IPS-20b (cell line): ENCODE measurements around the gene VWA8.
A peak's percentile ranks its signal among the peaks of the same experiment; 100 is the strongest.
"Not testable (repeated sequence)": the region's sequence is repeated elsewhere in the genome, so short reads cannot be mapped to it uniquely, and the experiment has no call there.

Source experiments
- H3K27ac ChIP-seq: one replicate; pipeline ENCODE4 v1.5.1; 2013; ENCODE audit warnings: low read length
- H3K27me3 ChIP-seq: 2 replicates; pipeline ENCODE4 v1.6.1; 2013; ENCODE audit warnings: mild to moderate bottlenecking, low read length, inconsistent platforms; ENCODE audit not compliant: insufficient read depth
- H3K36me3 ChIP-seq: 2 replicates; pipeline ENCODE4 v1.6.1; 2013; ENCODE audit warnings: low read depth, mild to moderate bottlenecking, inconsistent platforms, low read length, moderate library complexity; ENCODE audit not compliant: insufficient read depth
- H3K4me1 ChIP-seq: 2 replicates; pipeline ENCODE4 v1.6.1; 2013; ENCODE audit warnings: mild to moderate bottlenecking, control low read depth, inconsistent platforms, low read length, moderate library complexity; ENCODE audit not compliant: insufficient read depth
- H3K4me3 ChIP-seq: 2 replicates; pipeline ENCODE4 v1.5.1; 2013; ENCODE audit warnings: mild to moderate bottlenecking, low read length, inconsistent platforms
- H3K9ac ChIP-seq: 2 replicates; pipeline ENCODE4 v1.6.1; 2013; ENCODE audit warnings: low read depth, mild to moderate bottlenecking, inconsistent platforms, low read length, moderate library complexity
- H3K9me3 ChIP-seq: 2 replicates; pipeline ENCODE4 v1.6.1; 2013; ENCODE audit warnings: mild to moderate bottlenecking, low read depth, low read length, inconsistent platforms; ENCODE audit not compliant: insufficient read depth

The VWA8 gene

GRCh38 chr13:41962994-41963393 is 2.1 kb upstream of the VWA8 start:
- H3K27ac ChIP-seq: no peak overlapping the region
- no peak overlapping the region for H3K4me3 ChIP-seq
- no peak overlapping the region for H3K9ac ChIP-seq
- H3K4me1 ChIP-seq: peaks cover 2% of the 10 kb centered on the region; the same call in 1 of the 2 replicates
- no peaks in the 10 kb centered on the region for H3K9me3 ChIP-seq
- peaks cover 5% of the 10 kb centered on the region for H3K27me3 ChIP-seq
- no peaks in the 10 kb centered on the region for H3K36me3 ChIP-seq

GRCh38 chr13:41961466-41961760 is 504 bp upstream of the VWA8 start:
- Histone ChIP-seq H3K9me3 (no peaks in the 10 kb centered on the region), H3K36me3 (no peaks in the 10 kb centered on the region), H3K9ac (peak overlapping the region; percentile 89), H3K4me1 (peaks cover 2% of the 10 kb centered on the region; the same call in 1 of the 2 replicates), H3K27me3 (peaks cover 5% of the 10 kb centered on the region), H3K4me3 (peak overlapping the region; percentile 94), H3K27ac (no peak overlapping the region)

- H3K27ac ChIP-seq: no peak overlapping the region
- no peaks in the 10 kb centered on the region for H3K36me3 ChIP-seq
- H3K9ac ChIP-seq: peak overlapping the region; percentile 89
- H3K4me1 ChIP-seq: peaks cover 2% of the 10 kb centered on the region; the same call in 1 of the 2 replicates
- H3K27me3 ChIP-seq: peaks cover 5% of the 10 kb centered on the region
- peak overlapping the region; percentile 94 for H3K4me3 ChIP-seq
- H3K9me3 ChIP-seq: no peaks in the 10 kb centered on the region
These were observed 685 bp downstream of the VWA8 start for GRCh38 chr13:41960211-41960636.

- Histone ChIP-seq H3K9ac (no peak overlapping the region), H3K4me1 (no peaks in the 10 kb centered on the region), H3K36me3 (no peaks in the 10 kb centered on the region), H3K27me3 (no peaks in the 10 kb centered on the region), H3K27ac (no peak overlapping the region), H3K4me3 (no peak overlapping the region), H3K9me3 (no peaks in the 10 kb centered on the region)
These were observed 4.6 kb downstream of the VWA8 start for GRCh38 chr13:41956272-41956671.

GRCh38 chr13:41955605-41956004 is 5.3 kb downstream of the VWA8 start:
- no peak overlapping the region for H3K9ac ChIP-seq

GRCh38 chr13:41954226-41954625 is 6.7 kb downstream of the VWA8 start:
- Histone ChIP-seq H3K27ac (no peak overlapping the region), H3K9ac (no peak overlapping the region), H3K9me3 (no peaks in the 10 kb centered on the region)

More at GRCh38 chr13:41955605-41956004, 5.3 kb downstream of the VWA8 start:
- Histone ChIP-seq H3K27ac (no peak overlapping the region), H3K4me3 (no peak overlapping the region), H3K4me1 (no peaks in the 10 kb centered on the region), H3K9me3 (no peaks in the 10 kb centered on the region), H3K27me3 (no peaks in the 10 kb centered on the region), H3K36me3 (no peaks in the 10 kb centered on the region)

GRCh38 chr13:41952749-41953148 is 8.2 kb downstream of the VWA8 start:
- no peak overlapping the region for H3K4me3 ChIP-seq
- no peaks in the 10 kb centered on the region for H3K4me1 ChIP-seq
- H3K36me3 ChIP-seq: no peaks in the 10 kb centered on the region
- no peak overlapping the region for H3K27ac ChIP-seq
- H3K9ac ChIP-seq: no peak overlapping the region
- no peaks in the 10 kb centered on the region for H3K9me3 ChIP-seq
- H3K27me3 ChIP-seq: no peaks in the 10 kb centered on the region

More at GRCh38 chr13:41954226-41954625, 6.7 kb downstream of the VWA8 start:
- no peaks in the 10 kb centered on the region for H3K27me3 ChIP-seq
- no peak overlapping the region for H3K4me3 ChIP-seq
- no peaks in the 10 kb centered on the region for H3K36me3 ChIP-seq
- no peaks in the 10 kb centered on the region for H3K4me1 ChIP-seq

- H3K36me3 ChIP-seq, H3K27me3 ChIP-seq, H3K9me3 ChIP-seq, H3K4me3 ChIP-seq, H3K27ac ChIP-seq, H3K4me1 ChIP-seq, H3K9ac ChIP-seq: not testable (repeated sequence)
These were observed 11.8 kb downstream of the VWA8 start for GRCh38 chr13:41949104-41949503.

- H3K9me3 ChIP-seq: no peaks in the 10 kb centered on the region
- no peak overlapping the region for H3K4me3 ChIP-seq
- 0 out of 2 replicates have a peak, but pooled peaks cover 2% of the 10 kb centered on the region for H3K36me3 ChIP-seq
- H3K9ac ChIP-seq: no peak overlapping the region
- no peaks in the 10 kb centered on the region for H3K27me3 ChIP-seq
- H3K4me1 ChIP-seq: peaks cover 6% of the 10 kb centered on the region; the same call in 1 of the 2 replicates
- no peak overlapping the region for H3K27ac ChIP-seq
These were observed 15.0 kb downstream of the VWA8 start for GRCh38 chr13:41945926-41946325.

- Histone ChIP-seq H3K4me3 (no peak overlapping the region), H3K9ac (no peak overlapping the region), H3K27me3 (no peaks in the 10 kb centered on the region), H3K27ac (no peak overlapping the region), H3K4me1 (peaks cover 6% of the 10 kb centered on the region; the same call in 1 of the 2 replicates), H3K36me3 (0 out of 2 replicates have a peak, but pooled peaks cover 2% of the 10 kb centered on the region), H3K9me3 (no peaks in the 10 kb centered on the region)
These were observed 16.1 kb downstream of the VWA8 start for GRCh38 chr13:41944635-41945397.

- H3K4me1 ChIP-seq: peaks cover 6% of the 10 kb centered on the region; the same call in 1 of the 2 replicates
- no peak overlapping the region for H3K9ac ChIP-seq
- H3K36me3 ChIP-seq: 0 out of 2 replicates have a peak, but pooled peaks cover 2% of the 10 kb centered on the region
- no peak overlapping the region for H3K27ac ChIP-seq
- no peaks in the 10 kb centered on the region for H3K9me3 ChIP-seq
- H3K4me3 ChIP-seq: no peak overlapping the region
- H3K27me3 ChIP-seq: no peaks in the 10 kb centered on the region
These were observed 16.7 kb downstream of the VWA8 start for GRCh38 chr13:41944229-41944628.

GRCh38 chr13:41942462-41943094 is 18.3 kb downstream of the VWA8 start:
- Histone ChIP-seq H3K4me3 (no peak overlapping the region), H3K27ac (no peak overlapping the region), H3K36me3 (0 out of 2 replicates have a peak, but pooled peaks cover 2% of the 10 kb centered on the region), H3K27me3 (no peaks in the 10 kb centered on the region), H3K9ac (no peak overlapping the region), H3K4me1 (peaks cover 6% of the 10 kb centered on the region; the same call in 1 of the 2 replicates), H3K9me3 (no peaks in the 10 kb centered on the region)
